ENCODE results near the gene CWF19L2. TPM values are rescaled to one million over a fixed set of nuclear protein-coding genes. Genes with fewer than 3 reads are reported as not detected.

Gene CWF19L2
- total and polyA plus RNA-seq, 2 experiments from 2014 or later, result 20.3 to 27.2 TPM

GRCh38 chr11:107430525-107430924 lies 27.1 kb downstream of the CWF19L2 start (continued):
- TF ChIP-seq ZNF462 (CRISPR knock-in tag; IDR thresholded peaks at IDR 0.05), result no peak
- no peak for TF ChIP-seq REST (IDR thresholded peaks at IDR 0.05; ENCODE audit: unreplicated experiment)

- DNase-seq (ENCODE audit: low spot score) (no peak), ATAC-seq (no peak)
- Histone ChIP-seq H3K9me2 (ENCODE audit: insufficient read depth) (no peaks in the 10 kb centered on the region), H3K4me2 (no peak overlapping the region), H4K20me1 (replicated peaks; ENCODE audit: insufficient read depth) (no peaks in the 10 kb centered on the region), H3K79me2 (replicated peaks; ENCODE audit: insufficient read depth) (no peaks in the 10 kb centered on the region), H3K27me3 (ENCODE audit: insufficient read depth) (no peaks in the 10 kb centered on the region), H3K4me1 (ENCODE audit: insufficient read depth) (no peaks in the 10 kb centered on the region), H2AFZ (no peak overlapping the region), H3K36me3 (ENCODE audit: insufficient read depth) (no peaks in the 10 kb centered on the region), H3K4me3 (no peak overlapping the region), H3K27ac (ENCODE audit: low read depth) (no peak overlapping the region), H3F3A (replicated peaks; ENCODE audit: low read depth) (no peaks in the 10 kb centered on the region)
- Mint-ChIP-seq H3K27me3 (ENCODE audit: insufficient read depth, low read depth, poor library complexity) (no peaks in the 10 kb centered on the region), H3K27ac (peak overlapping the region; percentile 84; the same call in 1 of the 2 replicates), H3K9me3 (no peaks in the 10 kb centered on the region), H3K4me3 (no peak overlapping the region), H3K36me3 (ENCODE audit: low read depth) (no peaks in the 10 kb centered on the region; the same call in 1 of the 3 replicates), H3K4me1 (no peaks in the 10 kb centered on the region)
- TF ChIP-seq REST (IDR thresholded peaks at IDR 0.05; ENCODE audit: unreplicated experiment), result no peak
These were observed 29.9 kb downstream of the CWF19L2 start for GRCh38 chr11:107427569-107428180.

All from GM23338 (cell line).